Amygdala (tissue), 56 donors: Measurements from ENCODE around the gene TMEM263.
A peak's percentile ranks its signal among the peaks of the same experiment; 100 is the strongest.
"Not testable (repeated sequence)": the region's sequence is repeated elsewhere in the genome, so short reads cannot be mapped to it uniquely, and the experiment has no call there.

ENCODE experiments used
- DNase-seq, 56 donors: peaks; one replicate each; lab custom pipeline; 2025; lab: John Stamatoyannopoulos, UW

TMEM263 gene

GRCh38 chr12:106955377-106956047 lies at the start of gene TMEM263:
TMEM263 (plus strand) TSS chr12:106955907; CDS start chr12:106967117, 11,210 bp downstream.
- peak in 55 of 56 donors; percentile 25 to 92 (median 83) for DNase-seq

GRCh38 chr12:106906715-106907114 lies 49.0 kb upstream of the TMEM263 start:
- DNase-seq = no peak

DNA sequence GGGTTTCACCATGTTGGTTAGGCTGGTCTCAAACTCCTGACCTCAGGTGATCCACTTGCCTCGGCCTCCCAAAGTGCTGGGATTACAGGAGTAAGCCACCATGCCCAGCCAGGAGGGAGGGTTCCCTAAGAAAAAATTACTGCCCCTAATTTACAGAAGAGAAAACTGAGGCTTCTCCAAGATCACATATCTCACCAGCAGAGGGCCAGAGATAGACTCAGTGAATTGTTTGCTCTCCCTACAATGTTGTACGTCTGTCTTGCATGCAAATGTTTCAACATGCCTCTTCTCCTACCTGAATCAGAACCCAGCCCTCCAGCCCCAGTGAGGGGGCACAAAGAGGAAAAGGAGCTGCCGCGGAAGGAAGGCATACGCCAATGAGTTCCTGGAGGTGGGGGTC lies 48.3 kb upstream of the TMEM263 start:
- DNase-seq = no peak

GRCh38 chr12:106907846-106908245 lies 47.9 kb upstream of the TMEM263 start:
- DNase-seq = peak in 1 of 56 donors; percentile 1

DNA sequence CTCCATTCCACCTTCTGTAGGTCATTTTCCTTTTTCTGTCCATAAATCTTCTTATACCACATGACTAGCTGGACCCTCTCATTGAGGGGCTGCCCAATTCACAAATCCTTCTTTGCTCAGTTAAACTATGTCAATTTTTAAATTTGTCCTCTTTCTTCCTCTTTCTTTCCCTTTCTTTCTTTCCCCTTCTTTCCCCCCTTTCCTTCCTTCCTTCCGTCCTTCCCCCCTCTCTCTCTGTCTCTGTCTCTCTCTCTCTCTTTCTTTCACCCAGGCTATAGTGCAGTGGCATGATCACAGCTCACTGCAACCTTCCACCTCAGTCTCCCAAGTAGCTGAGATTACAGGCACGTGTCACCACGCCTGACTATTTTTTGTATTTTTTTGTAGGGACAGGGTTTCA lies 47.1 kb upstream of the TMEM263 start:
- no peak for DNase-seq

DNA sequence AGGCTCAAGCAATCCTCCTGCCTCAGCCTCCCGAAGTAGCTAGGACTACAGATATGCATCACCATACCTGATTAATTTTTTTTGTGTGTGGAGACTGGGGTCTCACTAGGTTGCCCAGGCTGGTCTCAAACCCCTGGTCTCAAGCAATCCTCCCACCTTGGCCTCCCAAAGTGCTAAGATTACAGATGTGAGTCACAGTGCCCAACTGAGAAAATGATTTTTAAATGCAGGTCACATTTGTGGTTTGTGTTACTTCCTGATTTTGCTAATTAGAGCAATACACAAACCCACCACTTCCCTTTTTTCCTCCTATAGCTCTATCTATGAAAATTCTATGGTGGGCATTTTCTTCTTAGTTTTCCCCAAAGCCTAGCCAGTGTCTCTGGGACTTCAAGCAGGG lies 45.5 kb upstream of the TMEM263 start:
- no peak for DNase-seq

- DNase-seq = no peak
Measured at GRCh38 chr12:106911581-106911980, 44.1 kb upstream of the TMEM263 start.

DNA sequence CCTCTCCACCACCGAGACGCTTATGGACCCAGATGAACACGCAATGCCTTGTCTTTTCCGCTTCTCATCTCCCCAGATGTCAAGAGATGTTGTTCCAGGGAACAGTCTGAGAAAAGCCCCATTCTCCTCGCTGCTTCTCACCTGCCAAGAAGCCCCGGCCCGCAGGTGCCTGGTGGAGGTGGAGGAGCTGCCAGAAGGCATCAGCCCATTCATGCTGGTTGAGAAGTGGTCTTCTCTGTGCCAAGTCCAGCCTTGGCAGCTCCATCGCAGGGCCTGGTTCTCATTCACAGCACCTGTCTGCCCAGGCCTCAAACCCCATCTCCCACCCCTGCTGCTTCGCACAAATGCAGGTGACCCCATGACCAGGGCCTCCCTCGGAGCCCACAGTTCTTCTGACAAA lies 42.3 kb upstream of the TMEM263 start:
- DNase-seq = no peak

- DNase-seq = no peak
Measured at GRCh38 chr12:106914796-106915634, 40.7 kb upstream of the TMEM263 start.

- no peak for DNase-seq
Measured at GRCh38 chr12:106915635-106916026, 40.1 kb upstream of the TMEM263 start.

GRCh38 chr12:106917503-106917902 lies 38.2 kb upstream of the TMEM263 start:
- no peak for DNase-seq

DNA sequence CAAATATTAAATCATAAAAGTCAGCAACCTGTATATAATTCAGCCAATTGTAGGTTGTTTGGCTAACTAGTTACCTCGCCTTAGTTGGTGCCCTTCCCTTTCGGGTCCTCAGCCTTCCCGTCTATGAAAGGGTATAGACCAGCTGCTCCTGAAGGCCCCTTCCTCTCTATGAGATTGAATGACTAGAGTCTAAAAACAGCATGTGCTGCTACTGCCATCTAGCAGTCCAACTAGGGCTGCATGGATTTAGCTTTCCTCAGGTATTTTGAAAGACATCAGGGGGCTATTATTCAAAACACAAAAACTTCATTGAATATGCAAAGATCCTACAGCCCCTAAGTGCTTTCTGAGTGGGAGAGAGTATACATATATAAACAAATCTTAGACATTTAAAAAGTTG lies 37.0 kb upstream of the TMEM263 start:
- DNase-seq = peak in 3 of 56 donors; percentile 3 to 10 (median 4)

- peak in 1 of 56 donors; percentile 3 for DNase-seq
Measured at GRCh38 chr12:106919910-106920544, 35.7 kb upstream of the TMEM263 start.

DNA sequence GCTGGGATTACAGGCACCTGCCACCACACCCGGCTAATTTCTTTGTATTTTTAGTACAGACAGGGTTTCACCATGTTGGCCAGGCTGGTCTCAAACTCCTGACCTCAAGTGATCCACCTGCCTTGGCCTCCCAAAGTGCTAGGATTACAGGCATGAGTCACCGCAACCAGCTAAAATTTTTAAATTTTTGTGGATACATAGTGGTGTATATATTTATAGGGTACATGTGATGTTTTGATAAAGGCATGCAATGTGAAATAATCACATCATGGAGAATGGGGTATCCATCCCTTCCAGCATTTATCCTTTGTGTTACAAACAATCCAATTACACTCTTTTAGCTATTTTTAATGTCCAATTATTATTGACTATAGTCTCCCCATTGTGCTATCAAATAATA lies 33.7 kb upstream of the TMEM263 start:
- DNase-seq = not testable (repeated sequence)

DNA sequence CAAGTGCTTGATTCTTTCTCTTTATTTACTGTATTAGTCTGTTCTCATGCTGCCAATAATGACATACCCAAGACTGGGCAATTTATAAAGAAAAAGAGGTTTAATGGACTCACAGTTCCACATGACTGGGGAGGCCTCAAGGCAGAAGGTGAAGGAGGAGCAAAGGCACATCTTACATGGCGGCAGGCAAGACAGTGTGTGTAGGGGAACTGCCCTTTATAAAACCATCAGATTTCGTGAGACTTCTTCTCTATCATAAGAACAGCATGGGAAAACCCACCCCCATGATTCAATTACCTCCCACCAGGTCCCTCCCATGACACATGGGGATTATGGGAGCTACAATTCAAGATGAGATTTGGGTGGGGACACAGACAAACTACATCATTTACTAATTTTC lies 32.1 kb upstream of the TMEM263 start:
- DNase-seq = not testable (repeated sequence)

- DNase-seq = no peak
Measured at GRCh38 chr12:106924268-106924861, 31.3 kb upstream of the TMEM263 start.

DNA sequence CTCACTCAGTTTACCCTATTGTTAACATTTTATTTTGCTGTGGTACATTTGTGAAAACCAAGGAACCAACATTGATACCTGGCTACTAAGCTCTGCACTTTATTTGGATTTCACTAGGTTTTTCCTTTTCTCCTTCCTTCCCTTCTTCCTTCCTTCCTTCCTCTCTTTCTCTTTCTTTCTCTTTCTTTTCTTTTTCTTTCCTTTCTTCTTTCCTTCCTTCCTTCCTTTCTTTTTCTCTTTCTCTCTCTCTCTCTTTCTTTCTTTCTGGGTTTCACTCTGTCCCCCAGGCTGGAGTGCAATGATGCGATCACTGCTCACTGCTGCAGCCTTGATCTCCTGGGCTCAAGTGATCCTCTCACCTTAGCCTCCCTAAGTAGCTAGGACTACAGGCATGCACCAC lies 29.1 kb upstream of the TMEM263 start:
- DNase-seq = no peak

- DNase-seq = no peak
Measured at GRCh38 chr12:106934277-106934676, 21.4 kb upstream of the TMEM263 start.

DNA sequence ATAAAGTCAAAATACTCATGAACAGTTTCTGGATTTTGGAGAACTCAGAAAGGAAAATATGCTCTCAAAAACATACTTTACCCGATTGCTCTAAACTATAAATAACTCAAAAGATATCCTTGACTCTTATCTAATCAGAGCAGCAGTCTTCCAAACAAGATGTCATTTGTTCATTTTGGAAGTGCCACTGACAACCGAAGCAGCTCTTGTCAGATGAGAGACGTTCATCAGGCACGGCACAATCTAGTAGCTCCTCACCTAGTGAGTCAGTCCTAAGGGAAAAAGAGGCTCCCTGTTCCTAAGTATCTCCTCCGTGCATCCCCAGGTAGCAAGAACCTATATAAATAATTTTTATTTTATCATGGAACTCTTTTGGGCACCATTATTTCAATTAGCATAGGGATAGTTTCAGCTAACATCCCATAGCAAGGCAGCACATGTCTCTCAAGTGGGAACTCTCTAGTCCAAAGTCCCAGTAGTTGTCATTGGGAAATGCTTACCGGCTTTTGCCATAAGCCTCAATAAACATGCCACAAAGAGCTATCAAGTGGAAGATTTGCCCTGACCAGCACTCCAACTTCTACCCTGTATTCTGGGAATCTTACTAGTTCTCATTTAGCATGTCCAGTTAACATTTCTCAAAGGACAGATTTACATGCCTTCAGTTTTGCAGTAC lies 14.1 kb upstream of the TMEM263 start:
- no peak for DNase-seq

- no peak for DNase-seq
Measured at GRCh38 chr12:106942775-106943174, 12.9 kb upstream of the TMEM263 start.
